ENCODE measurements around the gene PRKAG2. TPM values are rescaled to one million over a fixed set of nuclear protein-coding genes. Genes with fewer than 3 reads are reported as not detected.

The PRKAG2 gene
- total RNA-seq, 1 donor from 2014 or later: 17.9 TPM

DNA sequence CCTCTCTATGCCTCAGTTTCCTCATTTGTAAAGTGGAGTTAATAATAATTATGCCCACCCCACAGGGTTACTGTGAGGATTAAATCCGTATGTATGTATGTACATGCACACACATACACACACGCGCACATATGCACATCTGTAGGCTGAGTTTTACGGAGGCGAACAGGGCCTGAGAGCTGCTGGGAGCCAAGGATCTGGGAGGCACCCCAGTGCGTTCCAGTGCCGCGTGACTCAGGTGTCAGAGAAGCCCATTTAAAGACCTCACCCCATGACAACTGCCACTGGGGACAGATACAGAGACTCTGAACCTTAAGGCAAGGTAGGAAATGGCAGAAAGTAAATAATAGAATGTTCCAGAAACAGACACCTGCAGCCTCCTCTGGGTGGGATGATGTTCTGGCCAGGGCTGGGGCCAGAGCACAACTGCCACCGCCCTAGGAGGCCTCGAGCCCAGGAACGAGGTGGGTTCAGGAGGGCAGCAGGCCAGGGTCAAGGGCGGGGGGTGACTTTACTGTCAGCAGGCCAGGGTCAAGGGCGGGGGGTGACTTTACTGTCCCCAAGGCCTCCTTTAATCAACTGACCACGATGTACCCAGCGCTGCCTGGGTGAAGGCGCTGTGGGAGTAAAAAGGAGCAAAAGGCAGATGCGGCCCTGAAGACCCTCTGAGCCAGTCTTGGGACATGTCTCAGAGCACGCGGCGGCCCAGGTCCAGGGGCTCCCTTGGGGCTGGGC lies 54.9 kb downstream of the PRKAG2 start:
- no peaks in the 10 kb centered on the region for H3K9me3 Mint-ChIP-seq
- H3K27ac Mint-ChIP-seq: no peak overlapping the region
- DNase-seq (ENCODE audit: extremely low spot score, unreplicated experiment): no peak
- H3K36me3 Mint-ChIP-seq: no peaks in the 10 kb centered on the region
- H3K27me3 Mint-ChIP-seq: peaks cover 3% of the 10 kb centered on the region
- TF ChIP-seq, protein P1, sequence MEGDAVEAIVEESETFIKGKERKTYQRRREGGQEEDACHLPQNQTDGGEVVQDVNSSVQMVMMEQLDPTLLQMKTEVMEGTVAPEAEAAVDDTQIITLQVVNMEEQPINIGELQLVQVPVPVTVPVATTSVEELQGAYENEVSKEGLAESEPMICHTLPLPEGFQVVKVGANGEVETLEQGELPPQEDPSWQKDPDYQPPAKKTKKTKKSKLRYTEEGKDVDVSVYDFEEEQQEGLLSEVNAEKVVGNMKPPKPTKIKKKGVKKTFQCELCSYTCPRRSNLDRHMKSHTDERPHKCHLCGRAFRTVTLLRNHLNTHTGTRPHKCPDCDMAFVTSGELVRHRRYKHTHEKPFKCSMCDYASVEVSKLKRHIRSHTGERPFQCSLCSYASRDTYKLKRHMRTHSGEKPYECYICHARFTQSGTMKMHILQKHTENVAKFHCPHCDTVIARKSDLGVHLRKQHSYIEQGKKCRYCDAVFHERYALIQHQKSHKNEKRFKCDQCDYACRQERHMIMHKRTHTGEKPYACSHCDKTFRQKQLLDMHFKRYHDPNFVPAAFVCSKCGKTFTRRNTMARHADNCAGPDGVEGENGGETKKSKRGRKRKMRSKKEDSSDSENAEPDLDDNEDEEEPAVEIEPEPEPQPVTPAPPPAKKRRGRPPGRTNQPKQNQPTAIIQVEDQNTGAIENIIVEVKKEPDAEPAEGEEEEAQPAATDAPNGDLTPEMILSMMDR (conservative IDR thresholded peaks at IDR 0.05): no peak
- H3K4me1 Mint-ChIP-seq (ENCODE audit: unreplicated experiment): peaks cover 23% of the 10 kb centered on the region
- H3K4me3 Mint-ChIP-seq: no peak overlapping the region

DNA sequence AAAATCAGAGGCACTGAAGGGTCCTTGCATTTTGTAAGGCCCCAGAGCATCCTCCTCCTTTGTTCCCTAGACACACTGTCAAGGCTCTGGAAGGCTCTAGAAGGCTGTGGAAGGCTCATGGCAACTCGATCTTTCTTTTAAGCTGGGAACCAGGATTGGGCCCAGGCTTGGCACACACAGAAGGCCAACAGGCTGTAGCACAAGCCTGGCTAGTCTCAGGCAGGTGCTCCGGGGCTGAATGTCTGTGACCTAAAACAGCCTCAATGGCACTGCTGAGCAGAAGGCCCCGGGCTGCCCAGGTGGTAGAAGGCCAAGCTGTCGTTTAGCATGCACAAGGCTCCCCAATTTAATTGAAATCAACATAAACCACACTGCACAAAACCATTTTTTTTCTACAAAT lies 55.7 kb downstream of the PRKAG2 start:
- DNase-seq (ENCODE audit: extremely low spot score, unreplicated experiment): no peak
- no peaks in the 10 kb centered on the region for H3K36me3 Mint-ChIP-seq
- H3K27ac Mint-ChIP-seq: no peak overlapping the region
- peaks cover 5% of the 10 kb centered on the region for H3K27me3 Mint-ChIP-seq
- H3K4me3 Mint-ChIP-seq: no peak overlapping the region
- TF ChIP-seq, protein P1 (conservative IDR thresholded peaks at IDR 0.05): no peak
- peaks cover 23% of the 10 kb centered on the region for H3K4me1 Mint-ChIP-seq (ENCODE audit: unreplicated experiment)
- no peaks in the 10 kb centered on the region for H3K9me3 Mint-ChIP-seq

DNA sequence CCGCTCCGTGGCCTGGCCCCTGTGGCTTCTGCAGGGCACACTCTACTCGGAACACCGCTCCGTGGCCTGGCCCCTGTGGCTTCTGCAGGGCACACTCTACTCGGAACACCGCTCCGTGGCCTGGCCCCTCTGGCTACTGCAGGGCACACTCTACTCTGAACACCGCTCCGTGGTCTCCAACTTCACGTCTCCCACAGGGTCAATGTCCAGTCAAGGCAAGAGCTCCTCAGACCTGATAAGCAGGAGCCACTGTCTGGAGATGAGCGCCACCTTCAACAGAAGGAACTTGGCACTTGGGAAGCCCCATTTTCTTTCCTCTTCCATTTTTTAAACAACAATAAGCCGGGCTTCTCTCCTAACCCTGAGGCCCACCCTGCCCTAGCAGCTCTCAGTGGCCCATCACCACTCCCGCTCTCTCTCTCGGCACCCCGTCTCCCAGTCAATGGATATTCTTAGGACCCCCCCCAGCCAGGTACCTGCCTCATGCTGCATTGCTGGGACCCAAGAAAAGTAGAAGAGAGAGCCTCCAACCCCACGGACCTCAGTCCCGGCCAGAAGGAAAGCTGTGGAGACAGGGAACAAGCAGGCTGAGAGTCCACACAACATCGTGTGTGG lies 56.3 kb downstream of the PRKAG2 start:
- Mint-ChIP-seq H3K27me3 (peaks cover 9% of the 10 kb centered on the region), H3K4me3 (no peak overlapping the region), H3K4me1 (ENCODE audit: unreplicated experiment) (peaks cover 27% of the 10 kb centered on the region), H3K9me3 (no peaks in the 10 kb centered on the region), H3K27ac (no peak overlapping the region), H3K36me3 (no peaks in the 10 kb centered on the region)
- TF ChIP-seq, protein P1 (conservative IDR thresholded peaks at IDR 0.05): no peak
- no peak for DNase-seq (ENCODE audit: extremely low spot score, unreplicated experiment)

DNA sequence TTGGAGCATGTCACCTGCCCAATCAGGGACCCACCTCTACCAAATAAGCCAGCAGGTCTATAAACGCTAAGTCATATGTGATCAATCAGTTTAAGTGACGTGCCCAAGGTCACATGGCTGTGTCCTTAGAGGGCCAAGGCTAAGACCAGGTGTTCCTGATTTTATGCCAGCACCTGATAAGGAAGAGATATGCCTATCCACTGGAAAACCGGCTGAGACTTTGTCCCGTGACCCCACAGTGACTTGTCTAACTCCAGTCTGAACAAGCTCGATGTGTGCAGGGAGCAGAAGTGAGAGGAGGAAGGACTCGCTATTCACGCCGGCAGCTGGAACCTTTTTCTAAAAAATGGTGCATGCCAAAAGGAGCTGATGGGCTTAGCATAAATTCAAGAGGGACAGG lies 57.0 kb downstream of the PRKAG2 start:
- peaks cover 29% of the 10 kb centered on the region for H3K4me1 Mint-ChIP-seq (ENCODE audit: unreplicated experiment)

DNA sequence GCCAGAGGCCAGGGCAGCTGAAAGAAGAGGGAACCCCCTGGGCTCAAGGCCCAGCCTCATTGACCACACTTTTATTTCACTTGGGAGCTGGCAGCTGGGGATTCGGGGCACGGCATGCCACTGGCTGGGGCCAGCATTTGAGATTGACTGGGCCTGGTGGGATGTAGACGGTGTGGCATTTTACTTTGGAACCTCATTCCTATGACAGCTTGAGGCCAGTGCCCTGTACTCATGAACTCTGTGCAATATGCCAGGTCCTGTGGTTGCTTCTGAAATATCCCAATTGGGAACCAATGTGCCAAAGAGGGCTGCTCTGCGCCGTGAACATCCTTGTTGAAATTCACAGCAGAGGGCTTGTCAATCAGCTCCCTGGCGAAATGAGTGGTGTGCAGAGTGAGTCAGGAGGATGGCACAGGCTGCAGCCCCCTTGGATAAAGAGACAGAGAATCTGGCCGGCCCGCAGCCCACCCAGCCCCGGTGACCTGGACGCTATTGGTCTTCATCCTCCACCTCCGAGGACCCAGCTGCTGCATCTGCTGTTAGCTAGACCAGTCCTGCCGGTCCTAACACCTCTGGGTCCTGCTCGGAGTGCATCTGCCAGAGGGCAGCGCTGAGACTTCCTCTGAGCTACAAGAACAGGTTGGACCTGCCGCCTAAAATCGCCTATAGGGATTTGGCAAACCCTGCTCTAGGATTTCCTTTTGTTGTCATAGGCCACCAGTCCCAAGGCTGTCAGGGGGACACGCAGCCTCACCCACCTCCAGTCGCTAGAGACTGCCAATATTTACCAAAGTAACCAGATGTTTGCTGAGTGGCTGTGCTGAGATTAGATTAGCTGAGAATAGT lies 58.0 kb downstream of the PRKAG2 start:
- no peaks in the 10 kb centered on the region for H3K9me3 Mint-ChIP-seq
- TF ChIP-seq, protein P1 (conservative IDR thresholded peaks at IDR 0.05): no peak
- H3K27ac Mint-ChIP-seq: peak overlapping the region; percentile 55
- no peaks in the 10 kb centered on the region for H3K36me3 Mint-ChIP-seq
- H3K4me1 Mint-ChIP-seq (ENCODE audit: unreplicated experiment): peaks cover 25% of the 10 kb centered on the region
- DNase-seq (ENCODE audit: extremely low spot score, unreplicated experiment): no peak
- H3K27me3 Mint-ChIP-seq: peaks cover 17% of the 10 kb centered on the region
- H3K4me3 Mint-ChIP-seq: no peak overlapping the region

More for the DNA sequence above, 57.0 kb downstream of the PRKAG2 start:
- H3K36me3 Mint-ChIP-seq: no peaks in the 10 kb centered on the region
- no peaks in the 10 kb centered on the region for H3K9me3 Mint-ChIP-seq
- peaks cover 14% of the 10 kb centered on the region for H3K27me3 Mint-ChIP-seq
- H3K27ac Mint-ChIP-seq: peak overlapping the region; percentile 55
- TF ChIP-seq, protein P1 (conservative IDR thresholded peaks at IDR 0.05): no peak
- no peak overlapping the region for H3K4me3 Mint-ChIP-seq
- no peak for DNase-seq (ENCODE audit: extremely low spot score, unreplicated experiment)

All from type B pancreatic cell (in vitro differentiated cells).